ENCODE results near the gene CCDC171. TPM values are rescaled to one million over a fixed set of nuclear protein-coding genes. Genes with fewer than 3 reads are reported as not detected.
A peak's percentile ranks its signal among the peaks of the same experiment; 100 is the strongest.

CCDC171 gene
- total RNA-seq, 1 experiment from 2014 or later, result 2.8 TPM

DNA sequence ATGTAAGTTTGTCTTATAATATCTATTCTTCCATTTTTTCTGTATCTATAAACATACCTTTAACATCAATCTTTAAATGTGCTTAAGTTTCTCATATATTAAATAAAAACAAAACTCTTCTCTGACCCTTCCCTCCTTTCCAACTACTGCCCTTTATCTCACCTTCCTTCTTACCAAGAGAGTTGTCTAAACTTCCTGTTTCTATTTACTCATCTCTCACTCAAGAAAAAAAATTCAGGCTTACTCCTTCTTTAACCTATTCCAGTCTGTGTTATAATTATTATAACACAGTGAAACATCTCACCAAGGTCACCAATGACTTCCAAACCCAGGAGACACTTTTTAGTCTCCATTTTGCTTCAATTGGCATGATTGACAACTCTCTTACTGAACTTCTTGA, 140.9 kb downstream of the CCDC171 start:
- ATAC-seq (no peak), DNase-seq (ENCODE audit: low spot score) (no peak)
- no peak for TF ChIP-seq ZNF219 (CRISPR knock-in tag; IDR thresholded peaks at IDR 0.05; ENCODE audit: borderline replicate concordance)
- no peak for TF ChIP-seq RELA (CRISPR knock-in tag; IDR thresholded peaks at IDR 0.05; ENCODE audit: borderline replicate concordance)
- no peak for TF ChIP-seq EMX1 (CRISPR knock-in tag; IDR thresholded peaks at IDR 0.05)
- no peak for TF ChIP-seq ATF3 (CRISPR knock-in tag; conservative IDR thresholded peaks at IDR 0.05)
- no peak for TF ChIP-seq GTF2I (CRISPR knock-in tag; conservative IDR thresholded peaks at IDR 0.05)
- no peak for TF ChIP-seq CREM (CRISPR knock-in tag; IDR thresholded peaks at IDR 0.05)
- TF ChIP-seq PRRX2 (CRISPR knock-in tag; IDR thresholded peaks at IDR 0.05), result no peak
- TF ChIP-seq SMAD4 (CRISPR knock-in tag; IDR thresholded peaks at IDR 0.05), result no peak
- TF ChIP-seq TEAD1 (CRISPR knock-in tag; IDR thresholded peaks at IDR 0.05), result no peak
- TF ChIP-seq ATF1 (CRISPR knock-in tag; IDR thresholded peaks at IDR 0.05), result no peak
- no peak for TF ChIP-seq NR3C1 (CRISPR knock-in tag; conservative IDR thresholded peaks at IDR 0.05; ENCODE audit: low read depth)
- TF ChIP-seq FOXJ3 (CRISPR knock-in tag; IDR thresholded peaks at IDR 0.05; ENCODE audit: borderline replicate concordance), result no peak
- TF ChIP-seq PREB (CRISPR knock-in tag; IDR thresholded peaks at IDR 0.05; ENCODE audit: borderline replicate concordance), result no peak
- TF ChIP-seq NFATC4 (CRISPR knock-in tag; IDR thresholded peaks at IDR 0.05), result no peak
- no peak for TF ChIP-seq NR2C2 (CRISPR knock-in tag; IDR thresholded peaks at IDR 0.05)
- no peak for TF ChIP-seq E2F4 (CRISPR knock-in tag; IDR thresholded peaks at IDR 0.05; ENCODE audit: borderline replicate concordance, low read depth)
- POLR2A ChIA-PET, result no interaction called here
- Mint-ChIP-seq H3K27ac (no peak overlapping the region), H3K27me3 (ENCODE audit: low read depth) (no peaks in the 10 kb centered on the region), H3K36me3 (peaks cover 3% of the 10 kb centered on the region), H3K4me1 (peaks cover 3% of the 10 kb centered on the region), H3K4me3 (no peak overlapping the region), H3K9me3 (peaks cover 18% of the 10 kb centered on the region)
- CTCF ChIA-PET, result no interaction called here

- Mint-ChIP-seq H3K27ac (0 out of 2 replicates have a peak overlapping the region, but pooled peaks have one; percentile 26), H3K9me3 (peaks cover 25% of the 10 kb centered on the region), H3K27me3 (ENCODE audit: low read depth) (no peaks in the 10 kb centered on the region), H3K36me3 (peaks cover 18% of the 10 kb centered on the region), H3K4me1 (peaks cover 3% of the 10 kb centered on the region), H3K4me3 (no peak overlapping the region)
- no peak for DNase-seq (ENCODE audit: low spot score)
- TF ChIP-seq, protein P1, sequence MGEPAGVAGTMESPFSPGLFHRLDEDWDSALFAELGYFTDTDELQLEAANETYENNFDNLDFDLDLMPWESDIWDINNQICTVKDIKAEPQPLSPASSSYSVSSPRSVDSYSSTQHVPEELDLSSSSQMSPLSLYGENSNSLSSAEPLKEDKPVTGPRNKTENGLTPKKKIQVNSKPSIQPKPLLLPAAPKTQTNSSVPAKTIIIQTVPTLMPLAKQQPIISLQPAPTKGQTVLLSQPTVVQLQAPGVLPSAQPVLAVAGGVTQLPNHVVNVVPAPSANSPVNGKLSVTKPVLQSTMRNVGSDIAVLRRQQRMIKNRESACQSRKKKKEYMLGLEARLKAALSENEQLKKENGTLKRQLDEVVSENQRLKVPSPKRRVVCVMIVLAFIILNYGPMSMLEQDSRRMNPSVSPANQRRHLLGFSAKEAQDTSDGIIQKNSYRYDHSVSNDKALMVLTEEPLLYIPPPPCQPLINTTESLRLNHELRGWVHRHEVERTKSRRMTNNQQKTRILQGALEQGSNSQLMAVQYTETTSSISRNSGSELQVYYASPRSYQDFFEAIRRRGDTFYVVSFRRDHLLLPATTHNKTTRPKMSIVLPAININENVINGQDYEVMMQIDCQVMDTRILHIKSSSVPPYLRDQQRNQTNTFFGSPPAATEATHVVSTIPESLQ (CRISPR knock-in tag; IDR thresholded peaks at IDR 0.05), result no peak
- TF ChIP-seq MXD4 (CRISPR knock-in tag; IDR thresholded peaks at IDR 0.05; ENCODE audit: borderline replicate concordance) (no peak), ZNF263 (CRISPR knock-in tag; IDR thresholded peaks at IDR 0.05; ENCODE audit: low read depth) (no peak), ZNF423 (CRISPR knock-in tag; IDR thresholded peaks at IDR 0.05) (no peak), ELF4 (CRISPR knock-in tag; IDR thresholded peaks at IDR 0.05; ENCODE audit: low read depth) (no peak), ZNF396 (CRISPR knock-in tag; IDR thresholded peaks at IDR 0.05; ENCODE audit: borderline replicate concordance) (no peak), FOXP1 (CRISPR knock-in tag; IDR thresholded peaks at IDR 0.05; ENCODE audit: borderline replicate concordance) (no peak), TCF7 (CRISPR knock-in tag; IDR thresholded peaks at IDR 0.05; ENCODE audit: low read depth) (no peak), NFATC4 (CRISPR knock-in tag; IDR thresholded peaks at IDR 0.05) (no peak), NFYB (CRISPR knock-in tag; conservative IDR thresholded peaks at IDR 0.05; ENCODE audit: low read depth) (no peak)
- TF ChIP-seq, protein P2, sequence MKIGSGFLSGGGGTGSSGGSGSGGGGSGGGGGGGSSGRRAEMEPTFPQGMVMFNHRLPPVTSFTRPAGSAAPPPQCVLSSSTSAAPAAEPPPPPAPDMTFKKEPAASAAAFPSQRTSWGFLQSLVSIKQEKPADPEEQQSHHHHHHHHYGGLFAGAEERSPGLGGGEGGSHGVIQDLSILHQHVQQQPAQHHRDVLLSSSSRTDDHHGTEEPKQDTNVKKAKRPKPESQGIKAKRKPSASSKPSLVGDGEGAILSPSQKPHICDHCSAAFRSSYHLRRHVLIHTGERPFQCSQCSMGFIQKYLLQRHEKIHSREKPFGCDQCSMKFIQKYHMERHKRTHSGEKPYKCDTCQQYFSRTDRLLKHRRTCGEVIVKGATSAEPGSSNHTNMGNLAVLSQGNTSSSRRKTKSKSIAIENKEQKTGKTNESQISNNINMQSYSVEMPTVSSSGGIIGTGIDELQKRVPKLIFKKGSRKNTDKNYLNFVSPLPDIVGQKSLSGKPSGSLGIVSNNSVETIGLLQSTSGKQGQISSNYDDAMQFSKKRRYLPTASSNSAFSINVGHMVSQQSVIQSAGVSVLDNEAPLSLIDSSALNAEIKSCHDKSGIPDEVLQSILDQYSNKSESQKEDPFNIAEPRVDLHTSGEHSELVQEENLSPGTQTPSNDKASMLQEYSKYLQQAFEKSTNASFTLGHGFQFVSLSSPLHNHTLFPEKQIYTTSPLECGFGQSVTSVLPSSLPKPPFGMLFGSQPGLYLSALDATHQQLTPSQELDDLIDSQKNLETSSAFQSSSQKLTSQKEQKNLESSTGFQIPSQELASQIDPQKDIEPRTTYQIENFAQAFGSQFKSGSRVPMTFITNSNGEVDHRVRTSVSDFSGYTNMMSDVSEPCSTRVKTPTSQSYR (CRISPR knock-in tag; IDR thresholded peaks at IDR 0.05), result no peak
- TF ChIP-seq, protein P3, sequence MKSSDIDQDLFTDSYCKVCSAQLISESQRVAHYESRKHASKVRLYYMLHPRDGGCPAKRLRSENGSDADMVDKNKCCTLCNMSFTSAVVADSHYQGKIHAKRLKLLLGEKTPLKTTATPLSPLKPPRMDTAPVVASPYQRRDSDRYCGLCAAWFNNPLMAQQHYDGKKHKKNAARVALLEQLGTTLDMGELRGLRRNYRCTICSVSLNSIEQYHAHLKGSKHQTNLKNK (CRISPR knock-in tag; IDR thresholded peaks at IDR 0.05), result no peak
- TF ChIP-seq, protein P4, sequence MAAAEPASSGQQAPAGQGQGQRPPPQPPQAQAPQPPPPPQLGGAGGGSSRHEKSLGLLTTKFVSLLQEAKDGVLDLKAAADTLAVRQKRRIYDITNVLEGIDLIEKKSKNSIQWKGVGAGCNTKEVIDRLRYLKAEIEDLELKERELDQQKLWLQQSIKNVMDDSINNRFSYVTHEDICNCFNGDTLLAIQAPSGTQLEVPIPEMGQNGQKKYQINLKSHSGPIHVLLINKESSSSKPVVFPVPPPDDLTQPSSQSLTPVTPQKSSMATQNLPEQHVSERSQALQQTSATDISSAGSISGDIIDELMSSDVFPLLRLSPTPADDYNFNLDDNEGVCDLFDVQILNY (CRISPR knock-in tag; IDR thresholded peaks at IDR 0.05), result no peak
- CTCF ChIA-PET, result no interaction called here
- POLR2A ChIA-PET, result no interaction called here
- peak; percentile 78 for ATAC-seq
Observed at GRCh38 chr9:15696979-15697378, 144.1 kb downstream of the CCDC171 start.
